Transverse colon (tissue), 4 donors: ENCODE data around the gene FGF22. TPM values are rescaled to one million over a fixed set of nuclear protein-coding genes. Genes with fewer than 3 reads are reported as not detected.

Experiments
- DNase-seq: peaks from one replicate; pipeline ENCODE4 v3.0.0-alpha.2; 2019
- H3K27ac ChIP-seq, 4 donors: fragments of 200-600 bp; sonication (generic); 2 replicates each; pipeline ENCODE4 v1.5.1; 2016 to 2018; ENCODE audit warnings: inconsistent platforms in 4 of 4
- H3K27me3 ChIP-seq: fragments of 200-600 bp; sonication (generic); 2 replicates; pipeline ENCODE4 v1.5.1; 2017; ENCODE audit warnings: inconsistent platforms
- H3K36me3 ChIP-seq, 4 donors: fragments of 200-600 bp; sonication (generic); 2 replicates each; pipeline ENCODE4 v1.5.1; 2017 to 2019; ENCODE audit warnings: inconsistent platforms in 4 of 4
- H3K4me1 ChIP-seq, 4 donors: fragments of 200-600 bp; sonication (generic); 2 replicates each; pipeline ENCODE4 v1.5.1; 2017 to 2020; ENCODE audit warnings: inconsistent platforms in 4 of 4
- H3K4me3 ChIP-seq, 4 donors: fragments of 200-600 bp; sonication (generic); 1 replicate in 1 of 4; 2 replicates in 3 of 4; pipeline versions ENCODE4 v1.5.1 to v1.6.1; 2017 to 2019; ENCODE audit warnings: inconsistent platforms in 4 of 4
- H3K9me3 ChIP-seq, 2 donors: fragments of 200-600 bp; sonication (generic); 2 replicates each; pipeline ENCODE4 v1.5.1; 2017 to 2019; ENCODE audit warnings: inconsistent platforms in 2 of 2
- CTCF ChIP-seq, 5 experiments: fragments of 200-600 bp in 3 of 5; fragments of 450-650 bp in 2 of 5; sonication (generic) in 3 of 5; IDR thresholded peaks; 1 replicate in 2 of 5; 2 replicates in 3 of 5; pipeline ENCODE4 v1.5.1; 2016 to 2017; ENCODE audit warnings: antibody characterized with exemption in 5 of 5, inconsistent platforms in 3 of 5, mild to moderate bottlenecking in 2 of 5, moderate library complexity in 1 of 5
- EP300 ChIP-seq: sonication (generic); formaldehyde crosslinking; IDR thresholded peaks from one replicate; pipeline ENCODE4 v1.6.1; 2017; ENCODE audit warnings: antibody characterized with exemption, low read depth
- POLR2A ChIP-seq: fragments of 450-650 bp; IDR thresholded peaks from one replicate; pipeline ENCODE4 v1.6.1; 2016; ENCODE audit warnings: antibody characterized with exemption, mild to moderate bottlenecking, moderate library complexity
- POLR2AphosphoS5 ChIP-seq, 3 donors: sonication (generic); formaldehyde crosslinking; IDR thresholded peaks; one replicate each; pipeline ENCODE4 v1.6.1; 2016; ENCODE audit warnings: antibody characterized with exemption in 3 of 3
- WGBS, 2 donors: methylation state at CpG; one replicate each; pipeline ENCODE4 v1.1.5; 2018; ENCODE audit warnings: low coverage in 1 of 2; 5-methylcytosine and 5-hydroxymethylcytosine counted together
- in situ Hi-C, 4 donors: fragments of 200-750 bp; cut with MboI; loops; one replicate each; pipeline versions ENCODE4 v1.15.0 to v1.15.1; 2017; ENCODE audit warnings: low sequenced_read_pairs in 3 of 4, low pct_ligation_motif_present in 1 of 4, low pct_unique_long_range_greater_than_20kb in 1 of 4
- intact Hi-C: fragments of 100-400 bp; cut with DNase I; formaldehyde crosslinking; loops from one replicate; pipeline ENCODE4 v1.15.1; 2023; ENCODE audit warnings: low total_unique reads
- total RNA-seq, 4 donors: library from RNA; depleted of rRNA; stranded (reverse); fragments of >200 nt; gene quantifications; one replicate each; pipeline ENCODE4 v1.1.0, GENCODE V29; 2016

Gene FGF22
- total RNA-seq, 4 donors from 2014 or later = not detected

GRCh38 chr19:688992-689391, 49.3 kb downstream of the FGF22 start:
- no peak for DNase-seq
- Histone ChIP-seq H3K4me3 (no peak overlapping the region), H3K4me1 (no peaks in the 10 kb centered on the region), H3K36me3 (no peaks in the 10 kb centered on the region), H3K9me3 (no peaks in the 10 kb centered on the region), H3K27ac (no peak overlapping the region), H3K27me3 (no peaks in the 10 kb centered on the region)
- intact Hi-C loops = no loop called here
- TF ChIP-seq POLR2A = no peak
- TF ChIP-seq CTCF (IDR thresholded peaks at IDR 0.05) = no peak
- no peak for TF ChIP-seq POLR2AphosphoS5 (IDR thresholded peaks at IDR 0.05)
- TF ChIP-seq EP300 = no peak
- 66 to 68% methylated on average over 9 to 17 of the region's 17 CpGs for WGBS, 2 donors
- in situ Hi-C loops = no loop called here

GRCh38 chr19:690203-690602, 50.5 kb downstream of the FGF22 start:
- H3K27me3 ChIP-seq = peaks cover 8% of the 10 kb centered on the region
- H3K4me3 ChIP-seq = no peak overlapping the region
- no peaks in the 10 kb centered on the region for H3K4me1 ChIP-seq
- TF ChIP-seq EP300 (no peak), POLR2AphosphoS5 (IDR thresholded peaks at IDR 0.05) (no peak), POLR2A (no peak), CTCF (IDR thresholded peaks at IDR 0.05) (no peak)
- no peaks in the 10 kb centered on the region for H3K9me3 ChIP-seq
- in situ Hi-C loops (no loop called here), intact Hi-C loops (no loop called here)
- no peaks in the 10 kb centered on the region for H3K36me3 ChIP-seq
- 71 to 76% methylated on average over 5 to 18 of the region's 18 CpGs for WGBS, 2 donors
- no peak for DNase-seq
- no peak overlapping the region for H3K27ac ChIP-seq

Other genes with a start within 250 kb of the FGF22 start
- gene C2CD4C, start 230.7 kb upstream of the FGF22 start, total RNA-seq = under 1 TPM in 2 of 4 donors, not detected in 2; 0.55 to 0.79 TPM
- gene SHC2, start 178.8 kb upstream of the FGF22 start, total RNA-seq = 10 to 100 TPM in 3 of 4 donors, 1 to 10 TPM in 1; 6.3 to 30.3 (median 11.1) TPM
- gene MADCAM1, start 143.4 kb upstream of the FGF22 start, total RNA-seq = 1 to 10 TPM in 3 of 4 donors, under 1 TPM in 1; 0.68 to 6.7 (median 2.9) TPM
- gene TPGS1, start 132.4 kb upstream of the FGF22 start, total RNA-seq = 100 to 1,000 TPM in 1 of 4 donors, 10 to 100 TPM in 3; 18.0 to 103 (median 43.8) TPM
- 100 to 1,000 TPM in 3 of 4 donors, 10 to 100 TPM in 1; 72.0 to 116 (median 103) TPM for gene CDC34, start 108.1 kb upstream of the FGF22 start, total RNA-seq
- 1 to 10 TPM in 2 of 4 donors, not detected in 2; 1.1 to 1.8 TPM for gene GZMM, start 95.8 kb upstream of the FGF22 start, total RNA-seq
- gene BSG, start 67.3 kb upstream of the FGF22 start, total RNA-seq = 1,000 to 10,000 TPM in 3 of 4 donors, 100 to 1,000 TPM in 1; 909 to 2,228 (median 1,224) TPM
- gene HCN2, start 50.0 kb upstream of the FGF22 start, total RNA-seq = under 1 TPM in 3 of 4 donors, not detected in 1; 0.14 to 1.00 (median 0.64) TPM
- 100 to 1,000 TPM in 1 of 4 donors, 10 to 100 TPM in 3; 45.9 to 114 (median 63.9) TPM for gene POLRMT, start 6.3 kb upstream of the FGF22 start, total RNA-seq
- 100 to 1,000 TPM in 2 of 4 donors, 10 to 100 TPM in 2; 88.6 to 148 (median 102) TPM for gene RNF126, start 23.3 kb downstream of the FGF22 start, total RNA-seq
- 10 to 100 TPM; 14.1 to 37.9 (median 31.2) TPM for gene FSTL3, start 36.5 kb downstream of the FGF22 start, total RNA-seq
- gene PRSS57, start 55.6 kb downstream of the FGF22 start, total RNA-seq = not detected
- gene PALM, start 69.1 kb downstream of the FGF22 start, total RNA-seq = 10 to 100 TPM; 14.1 to 99.3 (median 29.8) TPM
- gene MISP, start 111.2 kb downstream of the FGF22 start, total RNA-seq = 100 to 1,000 TPM; 197 to 501 (median 402) TPM
- 100 to 1,000 TPM; 145 to 258 (median 194) TPM for gene PTBP1, start 157.6 kb downstream of the FGF22 start, total RNA-seq
- not detected for gene PLPPR3, start 182.1 kb downstream of the FGF22 start, total RNA-seq
- gene AZU1, start 188.0 kb downstream of the FGF22 start, total RNA-seq = not detected
- not detected for gene PRTN3, start 201.1 kb downstream of the FGF22 start, total RNA-seq
- 1 to 10 TPM in 1 of 4 donors, under 1 TPM in 1, not detected in 2; 0.79 to 2.2 TPM for gene ELANE, start 212.4 kb downstream of the FGF22 start, total RNA-seq
- gene CFD, start 219.8 kb downstream of the FGF22 start, total RNA-seq = 100 to 1,000 TPM; 147 to 368 (median 208) TPM